Adrenal gland (tissue), 12 donors: ENCODE measurements around the gene CRTC3. TPM values are rescaled to one million over a fixed set of nuclear protein-coding genes. Genes with fewer than 3 reads are reported as not detected.

ENCODE experiments used
- DNase-seq, 7 donors: peaks; one replicate each; pipeline ENCODE4 v3.0.0-alpha.2; 2019 to 2020
- H3K27ac ChIP-seq, 5 donors: fragments of 200-600 bp; sonication (generic) in 4 of 5; 1 replicate in 3 of 5; 2 replicates in 2 of 5; pipeline versions ENCODE4 v1.5.1 to v1.8.0; 2016 to 2020; ENCODE audit warnings: mild to moderate bottlenecking in 1 of 5
- H3K27me3 ChIP-seq: fragments of 200-600 bp; 2 replicates; pipeline ENCODE4 v1.8.0; 2021
- H3K36me3 ChIP-seq, 2 donors: fragments of 200-600 bp; replicated peaks in 1 of 2; 1 replicate in 1 of 2; 2 replicates in 1 of 2; pipeline versions ENCODE4 v1.5.1 to v1.8.0; 2018 to 2022
- H3K4me1 ChIP-seq, 2 donors: fragments of 200-600 bp; replicated peaks in 1 of 2; 1 replicate in 1 of 2; 2 replicates in 1 of 2; pipeline versions ENCODE4 v1.5.1 to v1.8.0; 2018 to 2021
- H3K4me3 ChIP-seq, 4 donors: fragments of 200-600 bp; sonication (generic) in 3 of 4; one replicate each; pipeline ENCODE4 v1.5.1; 2016 to 2018
- H3K9me3 ChIP-seq, 3 donors: fragments of 200-600 bp; sonication (generic) in 1 of 3; replicated peaks in 1 of 3; 1 replicate in 2 of 3; 2 replicates in 1 of 3; pipeline versions ENCODE4 v1.5.1 to v1.8.0; 2016 to 2021
- CTCF ChIP-seq, 6 experiments: fragments of 450-650 bp in 4 of 6; fragments of 200-600 bp in 2 of 6; sonication (generic) in 1 of 6; IDR thresholded peaks; 1 replicate in 5 of 6; 2 replicates in 1 of 6; pipeline versions ENCODE4 v1.5.1 to v1.8.0; 2016 to 2021; ENCODE audit warnings: antibody characterized with exemption in 6 of 6, mild to moderate bottlenecking in 2 of 6, moderate library complexity in 1 of 6
- POLR2A ChIP-seq, 2 donors: fragments of 450-650 bp; IDR thresholded peaks; one replicate each; pipeline ENCODE4 v1.6.1; 2017; ENCODE audit warnings: antibody characterized with exemption in 2 of 2, mild to moderate bottlenecking in 2 of 2, moderate library complexity in 1 of 2
- WGBS, 4 donors: extraction: QIAGEN DNeasy Blood & Tissue Kit in 2 of 4; methylation state at CpG; one replicate each; pipeline versions ENCODE4 v1.1.5 to v1.1.7; 2013 to 2017; 5-methylcytosine and 5-hydroxymethylcytosine counted together
- intact Hi-C, 2 donors: fragments of 100-400 bp; cut with DNase I; formaldehyde crosslinking; loops; one replicate each; pipeline versions ENCODE4 v1.14.1 to v1.15.0; 2022 to 2023
- polyA plus RNA-seq, 3 donors: library from polyadenylated mRNA; stranded (reverse); fragments of 200-250 nt in 2 of 3; fragments of 350-450 nt in 1 of 3; fragmentation: Illumina TruSeq in 1 of 3; extraction: RNeasy Lipid Tissue Mini Kit (QIAGEN cat#74804) in 1 of 3; gene quantifications; one replicate each; pipeline ENCODE4 v1.2.3, GENCODE V29; 2013 to 2014
- total RNA-seq, 9 donors: library from RNA; depleted of rRNA in 4 of 9; stranded (reverse); fragments of >200 nt in 4 of 9; fragments of 120-200 nt in 1 of 9; fragmentation: NEBNext Ultra II Directional in 1 of 9; extraction: Animal tissue kit (Norgen Biotek cat#: 25700) in 1 of 9; gene quantifications; one replicate each; pipeline versions ENCODE4 v1.1.0 to v1.2.4, GENCODE V29; 2013 to 2023
- donor health status: healthy with polysubstance abuse.
- donor health status: Bipolar disorder and iron deficiency.
- donor health status: DM: yes; HTN: yes; CAD: no.
- donor health status: DM: no; HTN: no; CAD: no.
- donor health status: DM: no; HTN: no; CAD: no.
- donor health status: DM: yes; HTN: yes; CAD: no.

The CRTC3 gene
- total and polyA plus RNA-seq, 12 donors: 11.5 to 46.7 (median 31.8) TPM

GRCh38 chr15:90644526-90644925, 114.8 kb downstream of the CRTC3 start:
- Histone ChIP-seq H3K27ac (no peak overlapping the region), H3K36me3 (peaks cover 0 to 29% of the 10 kb centered on the region in 2 donors), H3K9me3 (no peaks in the 10 kb centered on the region)

GRCh38 chr15:90644952-90645725, 115.4 kb downstream of the CRTC3 start:
- Histone ChIP-seq H3K4me3 (no peak overlapping the region), H3K4me1 (peaks cover 0 to 19% of the 10 kb centered on the region in 2 donors), H3K27ac (no peak overlapping the region), H3K9me3 (no peaks in the 10 kb centered on the region), H3K27me3 (no peaks in the 10 kb centered on the region), H3K36me3 (peaks cover 0 to 29% of the 10 kb centered on the region in 2 donors)
- TF ChIP-seq POLR2A (IDR thresholded peaks at IDR 0.05) (no peak), CTCF (IDR thresholded peaks at IDR 0.05) (no peak)
- DNase-seq: no peak
- intact Hi-C loops: loop anchor here (5.0 kb wide), 3 partner anchors 47 to 242 kb away; partner anchors contain the start of gene FES (in 1 of the 2)
- WGBS, 4 donors: 85 to 90% (median 89%) methylated on average over 8 to 9 of the region's 9 CpGs

More at GRCh38 chr15:90644526-90644925, 114.8 kb downstream of the CRTC3 start:
- no peak for DNase-seq
- intact Hi-C loops: no loop called here
- Histone ChIP-seq H3K27me3 (no peaks in the 10 kb centered on the region), H3K4me1 (peaks cover 0 to 17% of the 10 kb centered on the region in 2 donors), H3K4me3 (no peak overlapping the region)
- no peak for TF ChIP-seq CTCF (IDR thresholded peaks at IDR 0.05)
- no peak for TF ChIP-seq POLR2A (IDR thresholded peaks at IDR 0.05)
- 85 to 92% (median 89%) methylated on average over 6 to 8 of the region's 8 CpGs for WGBS, 4 donors

- intact Hi-C loops: loop anchor here (2.0 to 5.0 kb wide), 4 partner anchors 46 to 241 kb away; partner anchors contain the start of gene FES (in 1 of the 2)
- DNase-seq: no peak
- 80 to 85% (median 85%) methylated on average over 23 of the region's 23 CpGs for WGBS, 4 donors
- Histone ChIP-seq H3K9me3 (no peaks in the 10 kb centered on the region), H3K4me1 (peaks cover 0 to 19% of the 10 kb centered on the region in 2 donors), H3K4me3 (no peak overlapping the region), H3K27ac (no peak overlapping the region), H3K27me3 (no peaks in the 10 kb centered on the region), H3K36me3 (peaks cover 0 to 23% of the 10 kb centered on the region in 2 donors)
- no peak for TF ChIP-seq POLR2A (IDR thresholded peaks at IDR 0.05)
- no peak for TF ChIP-seq CTCF (IDR thresholded peaks at IDR 0.05)
Observed at GRCh38 chr15:90645873-90646575, 116.3 kb downstream of the CRTC3 start.

GRCh38 chr15:90646662-90647305, 117.1 kb downstream of the CRTC3 start:
- 66 to 80% (median 73%) methylated on average over 6 of the region's 6 CpGs for WGBS, 4 donors
- Histone ChIP-seq H3K27ac (no peak overlapping the region), H3K27me3 (no peaks in the 10 kb centered on the region), H3K9me3 (no peaks in the 10 kb centered on the region), H3K4me1 (peaks cover 0 to 19% of the 10 kb centered on the region in 2 donors), H3K36me3 (peaks cover 0 to 16% of the 10 kb centered on the region in 2 donors), H3K4me3 (no peak overlapping the region)
- no peak for DNase-seq
- intact Hi-C loops: loop anchor here (2.0 to 5.0 kb wide), 4 partner anchors 46 to 241 kb away; partner anchors contain the start of gene FES (in 1 of the 2)
- TF ChIP-seq CTCF (IDR thresholded peaks at IDR 0.05): no peak
- TF ChIP-seq POLR2A (IDR thresholded peaks at IDR 0.05): no peak
